Osteocyte (in vitro differentiated cells): ENCODE results near the gene GLRB. TPM values are rescaled to one million over a fixed set of nuclear protein-coding genes. Genes with fewer than 3 reads are reported as not detected.
A peak's percentile ranks its signal among the peaks of the same experiment; 100 is the strongest.
"Not testable (repeated sequence)": the region's sequence is repeated elsewhere in the genome, so short reads cannot be mapped to it uniquely, and the experiment has no call there.

ENCODE experiments used
- DNase-seq: peaks from one replicate; pipeline ENCODE4 v3.0.0; 2021; ENCODE audit warnings: mixed read lengths; ENCODE audit not compliant: unreplicated experiment; ENCODE audit errors: extremely low spot score
- H3K27ac Mint-ChIP-seq: one replicate; pipeline ENCODE4 v1.8.0; 2021; ENCODE audit warnings: mild to moderate bottlenecking, mixed read lengths; ENCODE audit not compliant: unreplicated experiment
- H3K27me3 Mint-ChIP-seq: one replicate; pipeline ENCODE4 v1.8.0; 2021; ENCODE audit warnings: mixed read lengths; ENCODE audit not compliant: unreplicated experiment
- H3K36me3 Mint-ChIP-seq: one replicate; pipeline ENCODE4 v1.8.0; 2021; ENCODE audit warnings: mixed read lengths; ENCODE audit not compliant: unreplicated experiment
- H3K4me1 Mint-ChIP-seq: one replicate; pipeline ENCODE4 v1.8.0; 2021; ENCODE audit warnings: mixed read lengths; ENCODE audit not compliant: unreplicated experiment
- H3K4me3 Mint-ChIP-seq: one replicate; pipeline ENCODE4 v1.8.0; 2021; ENCODE audit warnings: mild to moderate bottlenecking, moderate library complexity, mixed read lengths; ENCODE audit not compliant: unreplicated experiment
- H3K9me3 Mint-ChIP-seq: one replicate; pipeline ENCODE4 v1.8.0; 2021; ENCODE audit warnings: mixed read lengths; ENCODE audit not compliant: unreplicated experiment
- total RNA-seq: library from RNA; stranded (reverse); gene quantifications from 2 replicates; pipeline ENCODE4 v1.2.1, GENCODE V29; 2021
- TF ChIP-seq, protein P1 (sequence below): fragments of 200-600 bp; sonication (generic); IDR thresholded peaks from 2 replicates; pipeline ENCODE4 v1.5.0; 2021; ENCODE audit warnings: antibody characterized with exemption, mild to moderate bottlenecking, moderate library complexity

Gene GLRB
- total RNA-seq, 1 donor from 2014 or later = 16.7 TPM

DNA sequence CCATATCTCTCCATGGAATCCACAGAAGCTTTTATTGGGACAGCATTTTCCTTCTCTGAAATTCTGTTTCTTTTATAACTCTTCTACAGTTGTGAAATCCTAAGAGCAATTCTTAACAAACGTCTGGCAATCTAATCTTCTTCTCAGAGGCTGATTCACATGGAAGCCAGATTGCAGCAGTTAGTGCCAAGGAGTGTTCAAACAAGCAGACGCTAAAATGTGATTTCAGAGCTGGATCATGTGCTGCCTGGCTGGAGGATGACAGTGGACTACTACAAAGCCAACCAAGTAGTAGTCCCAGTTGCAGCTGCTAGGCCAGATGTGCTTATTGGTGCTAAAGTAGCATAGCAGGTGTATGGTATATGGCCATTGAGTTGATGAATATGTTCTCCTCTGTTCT lies 27.7 kb upstream of the GLRB start:
- Mint-ChIP-seq H3K9me3 (no peaks in the 10 kb centered on the region), H3K27ac (no peak overlapping the region), H3K27me3 (no peaks in the 10 kb centered on the region), H3K4me3 (no peak overlapping the region), H3K36me3 (no peaks in the 10 kb centered on the region), H3K4me1 (peaks cover 17% of the 10 kb centered on the region)
- TF ChIP-seq, protein P1, sequence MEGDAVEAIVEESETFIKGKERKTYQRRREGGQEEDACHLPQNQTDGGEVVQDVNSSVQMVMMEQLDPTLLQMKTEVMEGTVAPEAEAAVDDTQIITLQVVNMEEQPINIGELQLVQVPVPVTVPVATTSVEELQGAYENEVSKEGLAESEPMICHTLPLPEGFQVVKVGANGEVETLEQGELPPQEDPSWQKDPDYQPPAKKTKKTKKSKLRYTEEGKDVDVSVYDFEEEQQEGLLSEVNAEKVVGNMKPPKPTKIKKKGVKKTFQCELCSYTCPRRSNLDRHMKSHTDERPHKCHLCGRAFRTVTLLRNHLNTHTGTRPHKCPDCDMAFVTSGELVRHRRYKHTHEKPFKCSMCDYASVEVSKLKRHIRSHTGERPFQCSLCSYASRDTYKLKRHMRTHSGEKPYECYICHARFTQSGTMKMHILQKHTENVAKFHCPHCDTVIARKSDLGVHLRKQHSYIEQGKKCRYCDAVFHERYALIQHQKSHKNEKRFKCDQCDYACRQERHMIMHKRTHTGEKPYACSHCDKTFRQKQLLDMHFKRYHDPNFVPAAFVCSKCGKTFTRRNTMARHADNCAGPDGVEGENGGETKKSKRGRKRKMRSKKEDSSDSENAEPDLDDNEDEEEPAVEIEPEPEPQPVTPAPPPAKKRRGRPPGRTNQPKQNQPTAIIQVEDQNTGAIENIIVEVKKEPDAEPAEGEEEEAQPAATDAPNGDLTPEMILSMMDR = no peak
- no peak for DNase-seq

GRCh38 chr4:157050561-157050960 lies 25.4 kb upstream of the GLRB start:
- H3K4me3 Mint-ChIP-seq = no peak overlapping the region
- no peaks in the 10 kb centered on the region for H3K27me3 Mint-ChIP-seq
- no peak for DNase-seq
- no peaks in the 10 kb centered on the region for H3K36me3 Mint-ChIP-seq
- TF ChIP-seq, protein P1 = no peak
- H3K27ac Mint-ChIP-seq = no peak overlapping the region
- H3K4me1 Mint-ChIP-seq = peaks cover 35% of the 10 kb centered on the region
- no peaks in the 10 kb centered on the region for H3K9me3 Mint-ChIP-seq

DNA sequence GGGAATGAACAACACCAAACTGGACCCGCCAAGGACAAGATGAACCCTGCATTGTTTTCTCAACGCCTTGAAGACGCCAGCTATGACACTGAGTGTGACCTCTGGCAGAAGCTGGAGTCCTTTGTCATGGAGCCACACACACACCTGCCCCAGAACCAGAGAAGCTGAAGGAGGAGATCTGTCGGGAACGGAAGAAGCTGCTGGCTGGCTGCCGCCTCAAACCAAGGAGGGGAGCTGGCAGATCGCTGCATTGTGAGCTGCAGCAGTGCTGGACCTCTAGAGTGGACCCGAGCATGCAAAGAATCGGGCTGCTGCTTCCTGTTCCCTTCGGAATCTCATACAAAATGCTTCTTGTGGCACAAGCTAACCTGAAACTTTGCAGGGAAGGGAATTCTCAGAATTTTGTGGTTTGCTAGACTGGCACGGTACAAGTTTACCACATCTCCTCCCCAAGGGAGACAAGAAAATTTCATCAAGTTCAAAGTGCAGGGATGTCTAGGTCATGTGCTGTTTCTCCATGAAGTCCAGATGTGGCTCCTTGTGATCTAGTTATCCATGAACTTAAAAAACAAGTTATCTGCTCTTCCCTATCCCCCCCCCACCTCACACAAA lies 23.4 kb upstream of the GLRB start:
- H3K36me3 Mint-ChIP-seq = no peaks in the 10 kb centered on the region
- no peak overlapping the region for H3K4me3 Mint-ChIP-seq
- H3K27ac Mint-ChIP-seq = peak overlapping the region; percentile 83
- peaks cover 45% of the 10 kb centered on the region for H3K4me1 Mint-ChIP-seq
- H3K9me3 Mint-ChIP-seq = no peaks in the 10 kb centered on the region
- DNase-seq = no peak
- TF ChIP-seq, protein P1 = no peak
- H3K27me3 Mint-ChIP-seq = no peaks in the 10 kb centered on the region

- no peaks in the 10 kb centered on the region for H3K36me3 Mint-ChIP-seq
- H3K27ac Mint-ChIP-seq = peak overlapping the region; percentile 76
- H3K4me1 Mint-ChIP-seq = peaks cover 74% of the 10 kb centered on the region
- H3K27me3 Mint-ChIP-seq = no peaks in the 10 kb centered on the region
- TF ChIP-seq, protein P1 = no peak
- H3K9me3 Mint-ChIP-seq = no peaks in the 10 kb centered on the region
- DNase-seq = no peak
- H3K4me3 Mint-ChIP-seq = no peak overlapping the region
Measured at GRCh38 chr4:157057218-157057617, 18.7 kb upstream of the GLRB start.

GRCh38 chr4:157058899-157059298 lies 17.1 kb upstream of the GLRB start:
- Mint-ChIP-seq H3K4me3 (peak overlapping the region; percentile 12), H3K4me1 (peaks cover 60% of the 10 kb centered on the region), H3K27ac (peak overlapping the region; percentile 91)
- not testable (repeated sequence) for H3K27me3 Mint-ChIP-seq, H3K9me3 Mint-ChIP-seq, DNase-seq, H3K36me3 Mint-ChIP-seq

- H3K27ac Mint-ChIP-seq = peak overlapping the region; percentile 19
- no peak overlapping the region for H3K4me3 Mint-ChIP-seq
- DNase-seq = no peak
- H3K4me1 Mint-ChIP-seq = peaks cover 27% of the 10 kb centered on the region
- TF ChIP-seq, protein P1 = no peak
- no peaks in the 10 kb centered on the region for H3K36me3 Mint-ChIP-seq
- no peaks in the 10 kb centered on the region for H3K9me3 Mint-ChIP-seq
- no peaks in the 10 kb centered on the region for H3K27me3 Mint-ChIP-seq
Measured at GRCh38 chr4:157072002-157072401, 3.9 kb upstream of the GLRB start.
